GM20000 (cell line): ENCODE measurements around the gene RANGAP1.

ENCODE experiments used
- DNase-seq: peaks from one replicate; pipeline ENCODE4 v3.0.0; 2012; ENCODE audit warnings: low spot score
- TF ChIP-seq, protein P1 (sequence below): IDR thresholded peaks from 2 replicates; pipeline ENCODE4 v1.5.1; 2012; ENCODE audit warnings: mild to moderate bottlenecking, control low read depth; ENCODE audit errors: extremely low read depth, missing control alignments

The RANGAP1 gene, protein sequence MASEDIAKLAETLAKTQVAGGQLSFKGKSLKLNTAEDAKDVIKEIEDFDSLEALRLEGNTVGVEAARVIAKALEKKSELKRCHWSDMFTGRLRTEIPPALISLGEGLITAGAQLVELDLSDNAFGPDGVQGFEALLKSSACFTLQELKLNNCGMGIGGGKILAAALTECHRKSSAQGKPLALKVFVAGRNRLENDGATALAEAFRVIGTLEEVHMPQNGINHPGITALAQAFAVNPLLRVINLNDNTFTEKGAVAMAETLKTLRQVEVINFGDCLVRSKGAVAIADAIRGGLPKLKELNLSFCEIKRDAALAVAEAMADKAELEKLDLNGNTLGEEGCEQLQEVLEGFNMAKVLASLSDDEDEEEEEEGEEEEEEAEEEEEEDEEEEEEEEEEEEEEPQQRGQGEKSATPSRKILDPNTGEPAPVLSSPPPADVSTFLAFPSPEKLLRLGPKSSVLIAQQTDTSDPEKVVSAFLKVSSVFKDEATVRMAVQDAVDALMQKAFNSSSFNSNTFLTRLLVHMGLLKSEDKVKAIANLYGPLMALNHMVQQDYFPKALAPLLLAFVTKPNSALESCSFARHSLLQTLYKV

DNA sequence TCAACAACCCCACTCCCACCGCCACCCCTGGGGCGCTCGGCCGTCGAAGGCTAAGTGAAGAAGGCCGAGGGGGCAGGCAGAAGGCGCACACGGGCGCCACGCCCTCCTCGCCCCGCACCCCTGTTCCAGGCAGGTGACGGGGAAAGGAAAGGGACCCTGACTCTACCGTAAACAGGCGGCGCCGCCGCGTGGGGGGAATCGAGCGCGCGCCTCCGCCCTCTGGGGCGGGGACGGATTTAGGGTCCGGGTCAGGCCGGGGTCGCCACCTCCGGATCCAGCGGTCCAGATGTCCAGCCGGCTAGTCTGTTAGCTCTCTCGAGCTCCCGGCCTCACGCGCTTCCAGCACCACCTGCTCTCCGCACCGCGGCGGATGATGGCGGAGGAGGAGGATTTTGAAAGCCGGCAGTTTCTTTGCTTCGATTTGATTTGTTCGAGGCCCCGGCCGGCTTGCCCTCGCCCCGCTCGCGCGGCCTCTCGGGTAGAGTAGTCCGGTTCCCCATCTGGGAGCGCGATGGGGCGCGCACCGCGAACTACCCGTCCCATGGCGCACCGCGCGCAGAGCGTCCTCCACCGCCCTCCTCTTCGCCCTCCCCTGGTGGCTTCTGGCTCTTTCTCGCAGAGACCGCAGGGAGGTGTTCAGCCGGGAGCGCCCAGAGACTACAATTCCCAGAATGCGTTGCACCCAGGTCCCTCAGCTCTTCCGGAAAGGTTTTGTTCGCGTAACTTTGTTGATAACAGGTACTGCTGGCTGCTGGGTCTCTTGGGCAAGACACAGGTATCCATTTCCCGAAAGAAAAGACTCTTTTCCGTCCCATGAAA is at the start of gene RANGAP1:
Gene RANGAP1, minus strand, starts transcription at position 368 of the 819 bp plus-strand sequence. CDS start 5,143 bp downstream, outside the sequence.
- TF ChIP-seq, protein P1, sequence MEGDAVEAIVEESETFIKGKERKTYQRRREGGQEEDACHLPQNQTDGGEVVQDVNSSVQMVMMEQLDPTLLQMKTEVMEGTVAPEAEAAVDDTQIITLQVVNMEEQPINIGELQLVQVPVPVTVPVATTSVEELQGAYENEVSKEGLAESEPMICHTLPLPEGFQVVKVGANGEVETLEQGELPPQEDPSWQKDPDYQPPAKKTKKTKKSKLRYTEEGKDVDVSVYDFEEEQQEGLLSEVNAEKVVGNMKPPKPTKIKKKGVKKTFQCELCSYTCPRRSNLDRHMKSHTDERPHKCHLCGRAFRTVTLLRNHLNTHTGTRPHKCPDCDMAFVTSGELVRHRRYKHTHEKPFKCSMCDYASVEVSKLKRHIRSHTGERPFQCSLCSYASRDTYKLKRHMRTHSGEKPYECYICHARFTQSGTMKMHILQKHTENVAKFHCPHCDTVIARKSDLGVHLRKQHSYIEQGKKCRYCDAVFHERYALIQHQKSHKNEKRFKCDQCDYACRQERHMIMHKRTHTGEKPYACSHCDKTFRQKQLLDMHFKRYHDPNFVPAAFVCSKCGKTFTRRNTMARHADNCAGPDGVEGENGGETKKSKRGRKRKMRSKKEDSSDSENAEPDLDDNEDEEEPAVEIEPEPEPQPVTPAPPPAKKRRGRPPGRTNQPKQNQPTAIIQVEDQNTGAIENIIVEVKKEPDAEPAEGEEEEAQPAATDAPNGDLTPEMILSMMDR = no peak

DNA sequence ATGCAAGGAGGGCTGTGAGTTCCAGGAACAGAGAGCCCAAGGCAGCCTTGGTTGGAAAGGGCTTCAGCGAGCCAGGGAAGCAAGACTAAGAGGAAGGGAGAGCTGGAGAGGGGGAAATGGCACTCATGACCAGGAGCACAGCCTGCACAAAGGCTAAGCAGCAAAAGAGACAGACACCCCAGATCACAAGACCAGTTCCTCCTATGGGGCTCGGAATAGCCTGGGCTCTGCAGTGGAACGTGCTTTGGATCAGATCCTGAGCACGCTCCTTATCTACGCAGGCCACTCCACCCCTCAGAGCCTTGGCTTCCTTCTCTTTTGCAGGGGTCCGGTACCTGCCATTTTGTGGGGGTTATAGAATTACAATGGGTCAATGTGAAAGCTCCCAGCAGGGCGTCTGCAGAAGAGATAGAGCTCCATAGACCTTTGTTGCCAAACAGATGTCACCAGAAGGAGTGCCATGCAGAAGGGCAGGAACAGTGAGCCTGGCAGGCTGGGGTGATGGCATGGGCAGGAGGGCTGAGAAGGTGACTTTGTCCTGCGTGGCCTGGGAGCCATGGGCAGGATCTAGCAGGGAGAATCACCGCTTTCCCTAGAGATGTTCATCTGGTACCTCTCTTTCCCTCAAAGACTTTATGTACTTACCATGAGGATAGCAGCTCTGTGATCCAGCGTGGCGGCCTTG is 49.1 kb upstream of the RANGAP1 start:
- no peak for DNase-seq
- TF ChIP-seq, protein P1 = no peak

More for the DNA sequence above, at the start of gene RANGAP1:
- DNase-seq = peak; percentile 97

DNA sequence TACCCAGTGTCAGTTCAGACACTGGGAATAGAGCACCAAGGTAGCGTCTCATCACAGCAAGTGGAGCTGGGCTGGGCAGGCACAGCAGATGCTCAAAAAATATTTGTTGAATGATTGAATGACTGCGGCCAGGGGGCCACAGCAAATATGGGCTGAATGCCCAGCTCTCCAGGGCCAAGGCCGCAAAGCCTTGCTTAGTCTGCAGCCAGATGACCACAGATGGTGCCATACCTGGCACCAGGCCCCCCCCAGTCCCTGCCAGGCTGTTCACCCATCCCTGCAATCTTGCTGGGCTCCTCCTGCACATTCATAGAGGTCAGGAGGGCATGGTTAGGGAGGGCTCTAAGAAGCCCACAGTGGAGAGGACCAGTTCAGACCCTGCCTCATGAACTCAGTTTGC is 48.2 kb upstream of the RANGAP1 start:
- no peak for DNase-seq
- TF ChIP-seq, protein P1 = no peak

DNA sequence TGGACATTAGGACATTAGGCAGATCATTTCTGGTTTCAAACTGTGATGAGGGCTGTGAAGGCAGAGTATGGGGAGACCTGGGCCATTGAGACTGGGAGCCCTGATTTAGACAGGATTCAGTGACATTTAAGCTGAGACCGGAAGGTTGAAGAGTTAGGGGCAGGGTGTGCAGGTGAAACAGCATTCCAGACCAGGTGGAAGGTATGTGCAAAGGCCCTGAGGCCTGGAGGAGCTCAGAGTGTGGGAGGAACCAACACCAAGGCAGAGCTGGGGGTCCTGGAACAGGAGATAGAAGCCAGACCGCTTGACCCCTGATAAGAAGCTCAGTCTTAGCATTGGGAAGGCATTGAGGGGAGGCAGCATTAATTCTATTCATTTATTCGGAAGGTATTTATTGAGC is 47.8 kb upstream of the RANGAP1 start:
- no peak for DNase-seq
- TF ChIP-seq, protein P1 = no peak

DNA sequence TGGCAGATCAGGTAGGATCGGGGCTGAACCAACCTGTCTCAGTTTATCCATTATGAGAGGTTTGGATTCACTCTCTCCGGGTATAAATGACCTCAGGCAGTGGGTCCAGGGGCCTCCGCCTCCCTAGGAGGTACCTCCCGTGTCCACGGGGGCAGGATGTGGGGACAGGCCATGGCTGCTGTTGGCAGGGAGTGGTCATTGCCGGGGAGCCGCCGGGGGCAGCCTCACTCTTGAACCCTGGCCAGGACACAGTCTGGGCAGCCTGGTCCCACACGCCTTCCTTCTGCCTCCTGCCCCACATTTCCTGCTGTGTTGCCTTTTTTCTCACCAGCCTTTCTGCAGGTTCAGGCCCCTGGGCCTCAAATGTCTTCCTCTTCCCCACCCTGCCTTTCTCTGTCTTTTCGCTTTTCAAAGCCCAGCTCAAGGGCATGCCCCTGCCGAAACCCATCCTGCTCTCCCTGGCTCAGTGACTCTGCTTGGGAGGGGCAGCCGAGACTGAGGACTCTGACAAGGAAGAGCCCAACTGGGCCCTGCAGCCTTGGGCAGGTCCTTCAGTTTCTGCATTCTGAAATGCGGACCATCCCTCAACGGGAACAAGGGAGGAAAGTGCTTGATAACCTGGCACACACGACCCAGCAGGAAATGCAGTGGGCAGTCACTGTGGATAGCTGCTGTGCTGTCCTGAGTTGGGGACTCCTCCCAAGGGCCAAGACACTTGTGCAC is 46.4 kb upstream of the RANGAP1 start:
- DNase-seq = no peak
- TF ChIP-seq, protein P1 = no peak

DNA sequence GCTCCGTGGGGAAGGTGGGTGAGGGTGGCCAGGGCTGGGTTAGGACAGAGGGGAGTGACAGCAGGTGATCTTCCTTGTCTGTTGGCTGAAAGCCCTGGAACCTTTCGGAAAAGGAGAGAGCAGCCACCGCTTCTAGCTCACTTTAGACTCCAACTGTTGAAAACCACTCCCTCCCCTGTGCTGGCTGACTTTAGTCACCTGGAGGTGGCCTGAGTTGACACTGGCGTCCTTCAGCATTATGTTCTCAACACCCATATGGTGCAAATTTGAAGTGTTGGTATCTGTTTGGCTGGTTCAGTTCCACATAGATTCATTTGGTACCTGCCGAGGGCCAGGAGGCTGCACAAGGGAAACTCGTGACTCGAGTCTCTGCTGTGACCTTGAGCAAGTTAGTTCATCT is 44.2 kb upstream of the RANGAP1 start:
- DNase-seq = no peak

More for the DNA sequence above, 44.2 kb upstream of the RANGAP1 start:
- TF ChIP-seq, protein P1 = no peak
